B cell (primary cell): ENCODE data around the gene UBASH3B. TPM values are rescaled to one million over a fixed set of nuclear protein-coding genes. Genes with fewer than 3 reads are reported as not detected.

Experiments used
- ATAC-seq: fragments of 200-7000 bp; cut with Tn5 transposase; one replicate; pipeline ENCODE4 v1.10.0; 2021; ENCODE audit warnings: low read depth, mild to moderate bottlenecking, moderate number of reproducible peaks, moderate library complexity
- CTCF ChIA-PET: fragments of 350-600 bp; sonication (Branson Sonifier 250); formaldehyde crosslinking; loops from one replicate; lab custom pipeline; 2021; ENCODE audit warnings: antibody characterized with exemption, inconsistent platforms; lab: Charles Lee
- POLR2A ChIA-PET: fragments of 350-600 bp; sonication (Branson Sonifier 250); formaldehyde crosslinking; loops from one replicate; lab custom pipeline; 2021; ENCODE audit warnings: antibody characterized with exemption; lab: Charles Lee
- DNase-seq: peaks from one replicate; pipeline ENCODE4 v3.0.0; 2013
- H2AFZ ChIP-seq: 2 replicates; pipeline ENCODE4 v1.6.1; 2012; ENCODE audit warnings: mild to moderate bottlenecking, low read depth, low read length; ENCODE audit not compliant: insufficient read depth, poor library complexity, severe bottlenecking
- H3K27ac ChIP-seq, 2 donors: 1 replicate in 1 of 2; 2 replicates in 1 of 2; pipeline ENCODE4 v1.5.1; 2012 to 2013; ENCODE audit warnings: low read length in 2 of 2, mild to moderate bottlenecking in 2 of 2, moderate library complexity in 1 of 2
- H3K27me3 ChIP-seq, 4 experiments: fragments of 200-600 bp in 1 of 4; sonication (generic) in 1 of 4; replicated peaks in 1 of 4; 1 replicate in 2 of 4; 2 replicates in 2 of 4; pipeline versions ENCODE4 v1.6.1 to v1.7.0; 2013 to 2016; ENCODE audit warnings: low read length in 3 of 4, mild to moderate bottlenecking in 2 of 4, mixed read lengths in 1 of 4, moderate library complexity in 1 of 4; ENCODE audit not compliant: insufficient read depth in 4 of 4, control insufficient read depth in 3 of 4; ENCODE audit errors: control extremely low read depth in 1 of 4
- H3K36me3 ChIP-seq, 2 experiments: replicated peaks in 1 of 2; 1 replicate in 1 of 2; 2 replicates in 1 of 2; pipeline versions ENCODE4 v1.6.1 to v1.7.1; 2013; ENCODE audit warnings: low read length in 1 of 2; ENCODE audit not compliant: insufficient read depth in 2 of 2, control insufficient read depth in 1 of 2; ENCODE audit errors: control extremely low read depth in 1 of 2, extremely low read depth in 1 of 2
- H3K4me1 ChIP-seq, 2 donors: fragments of 200-600 bp in 1 of 2; sonication (generic) in 1 of 2; 1 replicate in 1 of 2; 2 replicates in 1 of 2; pipeline versions ENCODE4 v1.5.1 to v1.6.1; 2013 to 2017; ENCODE audit warnings: low read length in 2 of 2; ENCODE audit not compliant: control insufficient read depth in 2 of 2, insufficient read depth in 2 of 2
- H3K4me2 ChIP-seq: replicated peaks from 2 replicates; pipeline ENCODE3; 2012; ENCODE audit warnings: mild to moderate bottlenecking, low read depth, low read length; ENCODE audit not compliant: poor library complexity, severe bottlenecking
- H3K4me3 ChIP-seq, 5 experiments: fragments of 200-600 bp in 1 of 5; sonication (generic) in 1 of 5; 1 replicate in 3 of 5; 2 replicates in 2 of 5; pipeline versions ENCODE4 v1.5.1 to v1.7.0; 2011 to 2016; ENCODE audit warnings: low read length in 4 of 5, mild to moderate bottlenecking in 4 of 5, low read depth in 2 of 5, control low read depth in 1 of 5, moderate library complexity in 1 of 5; ENCODE audit not compliant: insufficient read depth in 1 of 5; ENCODE audit errors: control extremely low read depth in 1 of 5, extremely low read depth in 1 of 5
- H3K79me2 ChIP-seq: fragments of 200-600 bp; sonication (generic); one replicate; pipeline ENCODE4 v1.6.0; 2016; ENCODE audit warnings: low read length; ENCODE audit not compliant: control insufficient read depth, insufficient read depth
- H3K9ac ChIP-seq: fragments of 200-600 bp; sonication (generic); 2 replicates; pipeline ENCODE4 v1.6.1; 2017; ENCODE audit warnings: mild to moderate bottlenecking, low read length, moderate library complexity
- H3K9me3 ChIP-seq, 3 donors: one replicate each; pipeline versions ENCODE4 v1.6.1 to v1.7.1; 2013; ENCODE audit warnings: low read length in 2 of 3; ENCODE audit not compliant: control insufficient read depth in 2 of 3, insufficient read depth in 1 of 3; ENCODE audit errors: control extremely low read depth in 1 of 3
- H4K20me1 ChIP-seq: 2 replicates; pipeline ENCODE4 v1.6.0; 2012; ENCODE audit warnings: mild to moderate bottlenecking, low read length; ENCODE audit not compliant: insufficient read depth, control insufficient read depth, poor library complexity, severe bottlenecking
- H3K27ac Mint-ChIP-seq: one replicate; pipeline ENCODE4 v1.8.0; 2021; ENCODE audit warnings: mixed read lengths
- H3K27me3 Mint-ChIP-seq: one replicate; pipeline ENCODE4 v1.8.0; 2021; ENCODE audit warnings: mixed read lengths
- H3K4me1 Mint-ChIP-seq: one replicate; pipeline ENCODE4 v1.8.0; 2021; ENCODE audit warnings: mixed read lengths
- H3K4me3 Mint-ChIP-seq: one replicate; pipeline ENCODE4 v1.8.0; 2021; ENCODE audit warnings: mixed read lengths
- H3K9me3 Mint-ChIP-seq: one replicate; pipeline ENCODE4 v1.8.0; 2022; ENCODE audit warnings: mixed read lengths; ENCODE audit not compliant: insufficient read depth
- EZH2 ChIP-seq: IDR thresholded peaks from 2 replicates; pipeline ENCODE4 v1.6.1; 2012; ENCODE audit warnings: borderline replicate concordance, low read depth, mild to moderate bottlenecking, moderate library complexity, low read length; ENCODE audit not compliant: insufficient read depth, poor library complexity, severe bottlenecking
- WGBS: methylation state at CpG from one replicate; pipeline ENCODE4 v1.1.5; 2013; ENCODE audit warnings: missing lambda C conversion rate; ENCODE audit not compliant: insufficient coverage; 5-methylcytosine and 5-hydroxymethylcytosine counted together
- intact Hi-C: fragments of 100-400 bp; cut with micrococcal nuclease; formaldehyde crosslinking; loops from one replicate; pipeline ENCODE4 v1.10.0; 2022
- polyA plus RNA-seq: library from polyadenylated mRNA; depleted of rRNA; stranded (reverse); fragments of >200 nt; gene quantifications from 2 replicates; pipeline ENCODE4 v1.2.3, GENCODE V29; 2012
- total RNA-seq, 2 donors: library from RNA; stranded (reverse); fragments of 120-200 nt in 1 of 2; gene quantifications; 1 replicate in 1 of 2; 2 replicates in 1 of 2; pipeline versions ENCODE4 v1.2.3 to v1.2.4, GENCODE V29; 2013 to 2022
- TF ChIP-seq, protein P1 (sequence below): fragments of 200-600 bp; IDR thresholded peaks from one replicate; pipeline ENCODE4 v1.8.0; 2022; ENCODE audit warnings: antibody characterized with exemption, mild to moderate bottlenecking

The UBASH3B gene
- total and polyA plus RNA-seq, 2 donors (not counting 1 experiment from before 2014, with no cell fraction given): 2.3 to 3.6 TPM

DNA sequence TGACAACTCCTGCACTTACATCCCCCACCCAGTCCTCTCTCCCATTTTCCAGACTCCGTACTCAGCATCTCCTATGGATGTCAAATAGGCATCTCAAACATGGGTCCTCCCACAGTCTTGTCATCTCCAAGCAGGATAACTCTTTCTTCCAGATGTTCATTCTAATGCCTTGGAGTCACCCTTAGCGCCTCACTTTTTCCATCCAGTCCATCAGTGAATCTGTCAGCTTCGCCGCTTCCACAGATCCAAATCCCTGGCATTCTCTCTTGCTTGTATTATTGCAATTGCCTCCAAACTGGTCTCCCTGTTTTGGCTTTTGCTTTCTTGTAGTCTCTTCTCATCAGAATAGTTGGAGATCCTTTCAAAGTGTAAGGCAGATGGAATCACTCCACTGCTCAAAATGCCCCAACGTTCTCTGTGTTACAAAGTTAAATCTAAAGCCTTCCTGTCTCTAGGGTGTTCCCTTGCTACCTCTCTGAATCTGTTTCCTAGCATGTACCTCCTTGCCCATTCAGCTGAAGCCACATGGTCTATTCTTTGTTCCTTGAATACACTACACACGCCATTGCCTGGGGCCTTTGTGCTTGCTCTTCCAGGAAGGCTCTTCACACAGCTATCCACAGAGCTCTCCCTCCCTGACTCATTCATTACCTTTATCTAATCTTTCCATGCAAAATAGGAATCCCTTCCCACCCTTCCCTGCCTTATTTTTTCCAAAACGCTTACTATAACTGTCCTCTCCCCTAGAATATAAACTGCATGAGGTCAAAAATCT is 64.8 kb downstream of the UBASH3B start:
- Histone ChIP-seq H3K79me2 (peaks cover 22% of the 10 kb centered on the region), H4K20me1 (no peaks in the 10 kb centered on the region), H2AFZ (no peak overlapping the region), H3K9ac (no peak overlapping the region), H3K4me1 (peaks cover 52 to 55% of the 10 kb centered on the region in 2 donors), H3K4me2 (no peak overlapping the region), H3K27ac (no peak overlapping the region), H3K9me3 (no peaks in the 10 kb centered on the region), H3K36me3 (no peaks in the 10 kb centered on the region), H3K27me3 (peaks cover 0 to 15% (median 2%) of the 10 kb centered on the region in 4 experiments), H3K4me3 (no peak overlapping the region)
- ChIA-PET CTCF (interaction anchor here (1.2 to 2.6 kb wide), 2 partner anchors 10 to 36 kb away, joined by 3 to 8 read pairs; no protein-coding TSS in a partner anchor), POLR2A (no interaction called here)
- Mint-ChIP-seq H3K9me3 (no peaks in the 10 kb centered on the region), H3K27me3 (peaks cover 19% of the 10 kb centered on the region), H3K4me3 (no peak overlapping the region), H3K4me1 (peaks cover 68% of the 10 kb centered on the region), H3K27ac (no peak overlapping the region)
- intact Hi-C loops: no loop called here
- no peak for ATAC-seq
- no peak for TF ChIP-seq EZH2
- TF ChIP-seq, protein P1, sequence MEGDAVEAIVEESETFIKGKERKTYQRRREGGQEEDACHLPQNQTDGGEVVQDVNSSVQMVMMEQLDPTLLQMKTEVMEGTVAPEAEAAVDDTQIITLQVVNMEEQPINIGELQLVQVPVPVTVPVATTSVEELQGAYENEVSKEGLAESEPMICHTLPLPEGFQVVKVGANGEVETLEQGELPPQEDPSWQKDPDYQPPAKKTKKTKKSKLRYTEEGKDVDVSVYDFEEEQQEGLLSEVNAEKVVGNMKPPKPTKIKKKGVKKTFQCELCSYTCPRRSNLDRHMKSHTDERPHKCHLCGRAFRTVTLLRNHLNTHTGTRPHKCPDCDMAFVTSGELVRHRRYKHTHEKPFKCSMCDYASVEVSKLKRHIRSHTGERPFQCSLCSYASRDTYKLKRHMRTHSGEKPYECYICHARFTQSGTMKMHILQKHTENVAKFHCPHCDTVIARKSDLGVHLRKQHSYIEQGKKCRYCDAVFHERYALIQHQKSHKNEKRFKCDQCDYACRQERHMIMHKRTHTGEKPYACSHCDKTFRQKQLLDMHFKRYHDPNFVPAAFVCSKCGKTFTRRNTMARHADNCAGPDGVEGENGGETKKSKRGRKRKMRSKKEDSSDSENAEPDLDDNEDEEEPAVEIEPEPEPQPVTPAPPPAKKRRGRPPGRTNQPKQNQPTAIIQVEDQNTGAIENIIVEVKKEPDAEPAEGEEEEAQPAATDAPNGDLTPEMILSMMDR: no peak
- WGBS: 73% methylated on average over 6 of the region's 7 CpGs
- DNase-seq: no peak
